ENCODE measurements around the gene HMGCS1. TPM values are rescaled to one million over a fixed set of nuclear protein-coding genes. Genes with fewer than 3 reads are reported as not detected.

The HMGCS1 gene
- total RNA-seq, 1 experiment from 2014 or later: 52.8 TPM

- Histone ChIP-seq H3K36me3 (ENCODE audit: control insufficient read depth in 1 of 2, insufficient read depth in 2 of 2, low read length in 2 of 2) (no peaks in the 10 kb centered on the region), H3K9ac (ENCODE audit: low read length) (no peak overlapping the region), H3K79me2 (ENCODE audit: insufficient read depth, low read length) (no peaks in the 10 kb centered on the region), H3K9me2 (ENCODE audit: insufficient read depth) (no peaks in the 10 kb centered on the region), H3K4me1 (ENCODE audit: control insufficient read depth in 1 of 2, insufficient read depth in 2 of 2, low read length in 2 of 2) (no peaks in the 10 kb centered on the region), H3K27ac (ENCODE audit: low read depth, low read length) (no peak overlapping the region), H4K20me1 (ENCODE audit: insufficient read depth) (no peaks in the 10 kb centered on the region), H3K27me3 (ENCODE audit: insufficient read depth, low read length) (no peaks in the 10 kb centered on the region), H2AFZ (ENCODE audit: low read depth, low read length, poor library complexity, severe bottlenecking) (no peak overlapping the region), H3K9me3 (ENCODE audit: control insufficient read depth in 1 of 2, insufficient read depth in 1 of 2, low read depth in 1 of 2, low read length in 2 of 2) (no peaks in the 10 kb centered on the region), H3K4me2 (ENCODE audit: low read length) (no peak overlapping the region), H3K4me3 (replicated peaks in 1 of 2; ENCODE audit: low read depth in 1 of 2, low read length in 2 of 2) (no peak overlapping the region)
- ChIA-PET CTCF (no interaction called here), RAD21 (ENCODE audit: low non-redundant PET in 1 of 2, low total read pairs in 2 of 2, uncharacterized antibody in 2 of 2, unreplicated experiment in 2 of 2) (no interaction called here), POLR2A (no interaction called here)
- BruUV-seq (replicated peaks): no TSS peak
- TF ChIP-seq POLR2A (IDR thresholded peaks at IDR 0.05; ENCODE audit: borderline replicate concordance, extremely low read depth, insufficient read depth, insufficient read length) (no peak), SIN3A (IDR thresholded peaks at IDR 0.05; ENCODE audit: low read depth) (no peak), RAD21 (IDR thresholded peaks at IDR 0.05; ENCODE audit: low read depth) (no peak), YY1 (IDR thresholded peaks at IDR 0.05; ENCODE audit: extremely low read depth, insufficient replicate concordance, low read depth, low read length) (no peak), ELF1 (IDR thresholded peaks at IDR 0.05; ENCODE audit: borderline replicate concordance, low read depth) (no peak), ZBTB33 (IDR thresholded peaks at IDR 0.05; ENCODE audit: extremely low read depth, insufficient replicate concordance, low read length) (no peak), CEBPB (IDR thresholded peaks at IDR 0.05; ENCODE audit: low read depth) (no peak), SRF (IDR thresholded peaks at IDR 0.05; ENCODE audit: low read depth) (no peak), SP1 (IDR thresholded peaks at IDR 0.05; ENCODE audit: low read depth) (no peak), EGR1 (IDR thresholded peaks at IDR 0.05; ENCODE audit: low read depth) (no peak), MAX (IDR thresholded peaks at IDR 0.05) (no peak), POLR2AphosphoS5 (IDR thresholded peaks at IDR 0.05; ENCODE audit: low read depth, low read length) (no peak), CTCF (IDR thresholded peaks at IDR 0.05 in 2 of 3, conservative IDR thresholded peaks at IDR 0.05 in 1 of 3; ENCODE audit: borderline replicate concordance in 1 of 3, insufficient read depth in 1 of 3, low read depth in 2 of 3, low read length in 2 of 3) (no peak), FOSL1 (IDR thresholded peaks at IDR 0.05; ENCODE audit: low read depth) (no peak)
- intact Hi-C loops (cut with micrococcal nuclease): no loop called here
- no peak for ATAC-seq
- no peak for DNase-seq (ENCODE audit: low read depth, low spot score)
Observed at GRCh38 chr5:43281840-43282658, 31.2 kb downstream of the HMGCS1 start.

Data from HCT116 (cell line).